ENCODE results near the gene CERS2.

Gene CERS2

GRCh38 chr1:150974580-150975478, at the start of gene CERS2:
TSS of gene CERS2 (minus strand) at chr1:150974835. CDS start at chr1:150969090, 5,745 bp downstream.
- peak in 52 of 58 donors; percentile 14 to 79 (median 56) for DNase-seq

- no peak for DNase-seq
Observed at GRCh38 chr1:151013518-151013917, 38.9 kb upstream of the CERS2 start.

GRCh38 chr1:151012684-151013471, 38.2 kb upstream of the CERS2 start:
- no peak for DNase-seq

- DNase-seq: no peak
Observed at GRCh38 chr1:151011154-151011850, 36.7 kb upstream of the CERS2 start.

GRCh38 chr1:151010346-151010726, 35.7 kb upstream of the CERS2 start:
- DNase-seq: no peak

GRCh38 chr1:151009674-151010345, 35.2 kb upstream of the CERS2 start:
- DNase-seq: no peak

- no peak for DNase-seq
Observed at GRCh38 chr1:151009206-151009587, 34.6 kb upstream of the CERS2 start.

- DNase-seq: peak; percentile 33 to 96 (median 91)
Observed at GRCh38 chr1:151008244-151009205, 33.9 kb upstream of the CERS2 start, which contains the start of gene PRUNE1. TSS of gene PRUNE1 (plus strand) at chr1:151008449. CDS start at chr1:151008633, 184 bp downstream.

GRCh38 chr1:151007853-151008243, 33.2 kb upstream of the CERS2 start:
- DNase-seq: no peak

- peak in 53 of 58 donors; percentile 19 to 91 (median 71) for DNase-seq
Observed at GRCh38 chr1:151006327-151007052, 31.9 kb upstream of the CERS2 start, which contains the start of gene MINDY1. TSS of gene MINDY1 (minus strand) at chr1:151006902. CDS start at chr1:151002617, 4,285 bp downstream.

GRCh38 chr1:151005729-151006319, 31.2 kb upstream of the CERS2 start:
- peak in 1 of 58 donors; percentile 35 for DNase-seq

GRCh38 chr1:151003180-151003579, 28.5 kb upstream of the CERS2 start:
- DNase-seq: no peak

GRCh38 chr1:151002611-151003010, 28.0 kb upstream of the CERS2 start:
- no peak for DNase-seq

- DNase-seq: no peak
Observed at GRCh38 chr1:151002051-151002450, 27.4 kb upstream of the CERS2 start.

GRCh38 chr1:151001602-151002001, 27.0 kb upstream of the CERS2 start:
- DNase-seq: no peak

- DNase-seq: no peak
Observed at GRCh38 chr1:151000408-151000807, 25.8 kb upstream of the CERS2 start.

- no peak for DNase-seq
Observed at GRCh38 chr1:150999926-151000325, 25.3 kb upstream of the CERS2 start.

- DNase-seq: peak in 13 of 58 donors; percentile 8 to 53 (median 23)
Observed at GRCh38 chr1:150999051-150999674, 24.5 kb upstream of the CERS2 start.
